Urinary bladder (tissue), 4 donors: ENCODE measurements around the gene NOPCHAP1. TPM values are rescaled to one million over a fixed set of nuclear protein-coding genes. Genes with fewer than 3 reads are reported as not detected.
"Not testable (repeated sequence)": the region's sequence is repeated elsewhere in the genome, so short reads cannot be mapped to it uniquely, and the experiment has no call there.

ENCODE experiments used
- DNase-seq: peaks from one replicate; pipeline ENCODE4 v3.0.0-alpha.2; 2015; ENCODE audit errors: extremely low spot score
- H3K27ac ChIP-seq: one replicate; pipeline ENCODE4 v1.5.1; 2013; ENCODE audit warnings: low read depth, mild to moderate bottlenecking, moderate library complexity
- H3K36me3 ChIP-seq: one replicate; pipeline ENCODE4 v1.6.1; 2013; ENCODE audit warnings: mild to moderate bottlenecking, moderate library complexity; ENCODE audit not compliant: insufficient read depth
- H3K4me1 ChIP-seq: one replicate; pipeline ENCODE4 v1.6.1; 2013; ENCODE audit warnings: mild to moderate bottlenecking, moderate library complexity; ENCODE audit not compliant: insufficient read depth
- H3K4me3 ChIP-seq: one replicate; pipeline ENCODE4 v1.5.1; 2013; ENCODE audit warnings: low read depth, low read length
- WGBS: extraction: QIAGEN DNeasy Blood & Tissue Kit; methylation state at CpG from one replicate; pipeline ENCODE4 v1.1.7; 2013; 5-methylcytosine and 5-hydroxymethylcytosine counted together
- polyA plus RNA-seq: library from polyadenylated mRNA; stranded (reverse); fragments of 200-250 nt; gene quantifications from one replicate; pipeline ENCODE4 v1.2.3, GENCODE V29; 2013
- total RNA-seq: library from RNA; depleted of rRNA; stranded (reverse); fragments of >200 nt; gene quantifications from one replicate; pipeline ENCODE4 v1.2.3, GENCODE V29; 2014
- donor health status: healthy with polysubstance abuse.
- donor health status: healthy.

The NOPCHAP1 gene
- total and polyA plus RNA-seq, 2 donors, result 6.1 to 7.2 TPM

DNA sequence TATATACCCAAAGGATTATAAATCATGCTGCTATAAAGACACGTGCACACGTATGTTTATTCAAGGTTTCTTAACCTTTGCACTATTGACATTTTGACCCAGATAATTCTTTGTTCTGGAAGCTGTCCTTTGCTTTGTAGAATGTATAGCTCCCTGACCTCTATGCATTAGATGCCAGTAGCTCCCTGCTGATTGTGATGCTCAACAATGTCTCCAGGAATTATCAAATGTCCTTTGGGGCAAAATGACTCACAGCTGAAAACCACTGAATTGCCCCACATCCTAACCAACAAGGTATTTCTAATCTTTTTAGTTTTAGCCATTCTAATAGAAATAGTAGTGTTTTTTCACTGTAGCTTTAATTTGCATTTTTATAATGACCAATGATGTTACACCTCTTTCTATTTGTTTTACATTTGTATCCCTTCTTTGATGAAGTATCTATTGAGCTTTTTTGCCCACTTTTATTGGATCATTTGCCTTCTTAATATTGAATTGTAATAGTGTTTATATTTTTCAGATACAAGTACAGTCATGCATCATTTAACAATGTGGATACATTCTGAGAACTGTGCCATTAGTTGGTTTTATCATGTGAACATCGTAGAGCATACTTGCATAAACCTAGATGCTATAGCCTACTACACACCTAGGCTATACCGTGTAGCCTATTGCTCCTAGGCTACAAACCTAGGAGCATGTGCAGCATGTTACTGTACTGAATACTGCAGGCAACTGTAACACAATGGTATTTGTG, 10.4 kb upstream of the NOPCHAP1 start:
- DNase-seq, result no peak
- Histone ChIP-seq H3K27ac (no peak overlapping the region), H3K4me3 (no peak overlapping the region), H3K4me1 (no peaks in the 10 kb centered on the region), H3K36me3 (no peaks in the 10 kb centered on the region)
- WGBS, result 51% methylated on average over 4 of the region's 4 CpGs

DNA sequence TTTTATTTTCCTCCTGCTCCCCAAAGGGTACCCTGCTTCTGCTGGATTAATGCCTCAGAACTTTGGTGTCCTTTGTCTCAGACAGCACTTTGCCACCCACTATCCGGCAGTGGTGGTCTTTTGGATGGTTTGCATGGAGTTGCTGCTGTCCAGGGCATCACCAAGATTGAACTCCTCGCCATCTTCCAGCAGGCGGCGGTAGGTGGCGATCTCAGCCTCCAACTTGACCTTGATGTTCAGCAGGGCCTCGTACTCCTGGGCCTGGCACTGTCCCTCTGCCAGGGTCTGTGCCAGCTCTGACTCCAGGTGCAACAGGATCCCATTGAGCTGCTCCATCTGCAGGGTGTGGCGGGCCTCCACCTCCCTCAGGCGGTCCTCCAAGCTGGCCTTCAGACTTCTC, 9.4 kb upstream of the NOPCHAP1 start:
- 66% methylated on average over 8 of the region's 8 CpGs for WGBS
- no peaks in the 10 kb centered on the region for H3K4me1 ChIP-seq
- DNase-seq, result no peak
- H3K27ac ChIP-seq, result no peak overlapping the region
- H3K36me3 ChIP-seq, result no peaks in the 10 kb centered on the region
- H3K4me3 ChIP-seq, result no peak overlapping the region

DNA sequence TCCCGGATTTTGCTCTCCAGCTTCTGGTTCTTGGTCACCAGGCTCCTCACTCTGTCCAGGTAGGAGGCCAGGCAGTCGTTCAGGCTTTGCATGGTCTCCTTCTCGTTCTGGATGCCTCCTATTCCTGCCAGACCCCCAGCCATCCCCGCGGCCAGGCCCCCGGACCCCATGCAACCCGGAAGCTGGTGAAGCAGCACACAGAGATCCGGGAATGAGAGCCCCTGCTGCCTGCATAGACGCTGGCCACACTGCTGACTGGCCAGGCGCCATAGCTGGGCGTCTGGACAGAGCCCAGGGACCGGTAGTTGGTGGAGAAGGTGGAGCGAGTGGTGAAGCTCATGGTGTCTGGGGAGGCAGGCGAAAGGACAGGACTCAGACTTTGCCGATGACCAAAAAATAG, 8.4 kb upstream of the NOPCHAP1 start:
- not testable (repeated sequence) for DNase-seq, H3K4me3 ChIP-seq, H3K27ac ChIP-seq, H3K4me1 ChIP-seq, H3K36me3 ChIP-seq
- WGBS, result 92% methylated on average over 15 of the region's 15 CpGs

DNA sequence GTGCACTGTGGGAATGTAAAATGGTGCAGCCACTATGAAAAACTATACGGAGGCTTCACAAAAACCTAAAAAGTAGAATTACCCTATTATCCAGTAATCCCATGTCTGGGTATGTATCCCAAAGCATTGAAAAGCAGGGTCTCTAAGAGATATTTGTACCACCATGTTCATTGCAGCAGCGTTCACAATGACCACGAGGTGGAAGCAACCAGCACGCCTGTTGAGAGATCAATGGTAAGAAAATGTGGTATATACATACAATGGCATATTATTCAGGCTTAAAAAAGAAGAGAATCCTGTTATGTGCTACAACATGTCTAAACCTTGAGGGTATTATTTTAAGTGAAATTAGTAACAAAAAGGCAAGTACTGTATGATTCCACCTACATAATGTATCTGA, 910 bp upstream of the NOPCHAP1 start:
- Histone ChIP-seq H3K27ac (no peak overlapping the region), H3K36me3 (no peaks in the 10 kb centered on the region), H3K4me3 (no peak overlapping the region), H3K4me1 (peaks cover 3% of the 10 kb centered on the region)
- 83% methylated on average over 4 of the region's 4 CpGs for WGBS
- DNase-seq, result no peak

DNA sequence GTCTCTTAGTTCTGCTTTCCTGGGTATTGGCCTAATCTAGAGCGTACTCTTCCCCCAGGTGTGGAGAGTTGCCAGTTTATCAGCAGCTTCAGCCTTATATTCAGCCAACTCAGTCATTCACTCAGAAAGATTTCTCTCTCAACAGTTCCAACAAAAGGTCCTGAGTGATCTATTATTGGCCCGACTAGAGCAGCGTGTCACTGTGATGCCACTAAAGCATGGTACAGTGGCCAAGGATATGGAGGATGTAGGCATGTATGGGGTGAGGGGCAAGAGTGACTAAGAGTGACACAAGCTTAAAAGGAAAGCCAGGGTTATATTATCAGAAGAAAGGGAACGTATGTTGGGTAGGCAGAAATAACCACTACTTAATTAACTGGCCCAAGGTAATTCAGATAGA, 4.8 kb downstream of the NOPCHAP1 start:
- Histone ChIP-seq H3K4me3 (no peak overlapping the region), H3K27ac (no peak overlapping the region), H3K36me3 (peaks cover 2% of the 10 kb centered on the region), H3K4me1 (peaks cover 3% of the 10 kb centered on the region)
- WGBS, result 97% methylated on average over 4 of the region's 4 CpGs
- DNase-seq, result no peak

DNA sequence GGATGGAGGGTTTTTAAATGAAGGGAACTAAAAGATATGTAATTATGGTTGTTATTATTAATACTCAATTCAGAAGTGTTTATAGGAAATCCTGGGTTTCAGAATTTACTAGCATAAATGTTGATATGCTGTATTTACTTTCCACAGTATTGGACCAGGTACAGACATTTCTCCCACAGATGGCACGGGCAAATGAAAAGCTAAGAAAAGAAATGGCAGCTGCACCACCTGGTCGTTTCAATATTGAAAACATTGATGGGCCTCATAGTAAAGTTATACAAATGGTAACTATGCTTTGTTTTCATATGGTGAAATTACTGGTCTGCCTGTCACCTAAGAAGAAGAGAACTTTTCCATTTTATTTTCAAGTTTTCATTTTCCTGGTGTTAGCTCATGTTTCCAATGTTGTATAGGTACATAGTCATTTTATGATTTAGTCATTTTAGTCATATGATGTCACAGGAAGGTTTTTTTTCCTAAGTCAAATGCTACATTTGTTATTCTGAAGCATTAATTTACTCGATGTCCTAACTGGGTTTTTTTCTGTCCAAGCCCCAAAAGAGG, 5.5 kb downstream of the NOPCHAP1 start:
- Histone ChIP-seq H3K36me3 (peaks cover 2% of the 10 kb centered on the region), H3K4me3 (no peak overlapping the region), H3K27ac (no peak overlapping the region), H3K4me1 (peaks cover 3% of the 10 kb centered on the region)
- DNase-seq, result no peak
- WGBS, result 82% methylated on average over 3 of the region's 3 CpGs

DNA sequence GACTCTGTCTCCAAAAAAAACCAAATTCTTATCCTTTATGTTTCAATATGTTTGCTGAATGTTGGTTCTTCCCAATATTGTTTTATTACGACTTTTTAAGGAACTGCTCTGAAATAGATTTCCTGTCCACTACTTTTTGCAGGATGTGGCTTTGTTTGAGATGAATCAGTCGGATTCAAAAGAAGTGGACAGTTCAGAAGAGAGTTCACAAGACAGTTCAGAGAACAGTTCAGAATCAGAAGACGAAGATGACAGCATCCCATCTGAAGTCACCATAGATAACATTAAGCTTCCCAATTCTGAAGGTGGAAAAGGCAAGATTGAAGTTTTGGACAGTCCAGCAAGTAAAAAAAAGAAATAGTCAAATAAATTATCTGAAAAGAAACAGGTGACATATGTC, 8.2 kb downstream of the NOPCHAP1 start:
- Histone ChIP-seq H3K4me1 (no peaks in the 10 kb centered on the region), H3K36me3 (peaks cover 5% of the 10 kb centered on the region), H3K27ac (no peak overlapping the region), H3K4me3 (no peak overlapping the region)
- no peak for DNase-seq
- 85% methylated on average over 3 of the region's 3 CpGs for WGBS

DNA sequence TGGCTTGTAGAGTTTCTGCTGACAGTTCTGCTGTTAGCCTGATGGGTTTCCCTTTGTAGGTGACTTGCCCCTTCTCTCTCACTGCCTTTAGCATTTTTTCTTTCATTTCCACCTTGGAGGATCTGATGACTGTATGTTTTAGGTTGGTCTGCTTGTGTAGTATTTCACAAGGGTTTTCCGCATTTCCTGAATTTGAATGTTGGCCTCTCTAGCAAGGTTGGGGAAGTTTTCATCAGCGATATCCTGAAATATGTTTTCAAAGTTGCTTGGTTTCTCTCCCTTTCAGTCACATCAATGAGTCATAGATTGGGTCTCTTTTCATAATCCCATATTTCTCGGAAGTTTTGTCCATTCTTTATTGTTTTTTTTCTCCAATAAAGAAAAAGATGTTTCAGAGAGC, 11.4 kb downstream of the NOPCHAP1 start:
- Histone ChIP-seq H3K36me3 (peaks cover 6% of the 10 kb centered on the region), H3K4me3 (no peak overlapping the region)
- WGBS, result 91% methylated on average over 3 of the region's 3 CpGs

DNA sequence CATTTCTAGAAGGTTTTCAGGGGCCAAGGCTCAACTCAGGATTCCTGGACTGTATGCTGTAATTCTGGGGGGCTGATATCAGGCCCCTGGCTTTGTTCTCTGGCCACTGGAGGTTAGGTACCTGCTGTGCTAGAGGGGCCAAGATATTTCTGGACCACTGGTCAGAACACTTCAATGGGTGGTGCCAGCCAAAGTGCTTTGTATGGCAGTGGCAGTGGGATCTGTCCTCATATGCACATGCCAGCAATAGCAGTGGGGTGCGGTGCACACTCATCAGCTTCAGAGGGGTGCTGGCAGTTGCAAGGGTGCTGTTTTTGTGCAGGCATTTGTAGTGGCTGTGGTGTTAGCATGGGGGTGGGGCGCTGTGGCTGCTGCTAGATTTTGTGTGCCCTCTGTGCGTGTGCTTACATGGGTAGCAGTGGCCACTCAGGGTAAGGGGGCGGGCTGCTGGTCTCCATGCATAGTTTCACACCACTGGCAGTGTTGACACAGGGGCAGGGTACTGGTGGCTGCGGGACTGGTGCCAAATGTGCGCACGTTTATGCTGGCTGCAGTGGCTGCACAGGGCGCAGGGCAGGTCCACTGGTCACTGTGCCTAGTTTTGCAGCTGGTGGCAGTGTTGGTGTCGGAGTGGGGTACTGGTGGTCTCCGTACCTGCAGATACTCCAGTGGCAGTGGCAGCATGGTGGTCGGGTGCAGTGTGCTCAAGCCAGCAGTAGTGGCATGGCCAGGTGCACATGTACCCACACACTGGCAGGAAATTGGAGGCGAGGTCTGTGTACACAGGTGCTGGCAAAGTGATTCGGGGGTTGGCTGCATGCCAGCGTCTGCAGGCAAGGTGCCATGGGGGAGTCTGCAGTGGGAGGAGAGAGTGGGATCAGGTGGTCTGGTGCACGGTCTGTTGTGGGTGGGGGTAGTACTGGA, 12.6 kb downstream of the NOPCHAP1 start:
- no peak overlapping the region for H3K4me3 ChIP-seq
- no peak for DNase-seq
- 81% methylated on average over 15 of the region's 15 CpGs for WGBS
- no peak overlapping the region for H3K27ac ChIP-seq
- H3K36me3 ChIP-seq, result peaks cover 6% of the 10 kb centered on the region
- no peaks in the 10 kb centered on the region for H3K4me1 ChIP-seq

More for the DNA sequence above, 11.4 kb downstream of the NOPCHAP1 start:
- no peak for DNase-seq
- no peak overlapping the region for H3K27ac ChIP-seq
- no peaks in the 10 kb centered on the region for H3K4me1 ChIP-seq

DNA sequence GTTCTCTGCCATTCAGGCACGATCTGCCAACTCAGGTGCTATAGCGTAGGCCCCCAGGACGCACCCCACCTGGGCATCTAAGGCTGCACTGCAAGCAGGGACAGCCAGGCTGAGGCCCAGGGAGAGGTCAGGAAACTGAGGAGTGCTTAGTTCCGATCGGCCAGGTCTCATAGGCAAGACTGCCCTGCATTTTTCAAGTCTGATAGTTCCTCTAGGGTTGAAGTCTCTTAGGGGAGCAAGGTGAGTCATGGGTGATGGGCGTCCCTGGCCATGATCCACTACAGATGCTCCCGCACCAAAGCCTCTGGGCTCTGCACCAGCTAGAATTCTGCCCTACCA, 13.2 kb downstream of the NOPCHAP1 start:
- H3K27ac ChIP-seq, result no peak overlapping the region
- no peak for DNase-seq
- no peaks in the 10 kb centered on the region for H3K4me1 ChIP-seq
- no peak overlapping the region for H3K4me3 ChIP-seq
- WGBS, result 76% methylated on average over 7 of the region's 7 CpGs
- H3K36me3 ChIP-seq, result peaks cover 6% of the 10 kb centered on the region

DNA sequence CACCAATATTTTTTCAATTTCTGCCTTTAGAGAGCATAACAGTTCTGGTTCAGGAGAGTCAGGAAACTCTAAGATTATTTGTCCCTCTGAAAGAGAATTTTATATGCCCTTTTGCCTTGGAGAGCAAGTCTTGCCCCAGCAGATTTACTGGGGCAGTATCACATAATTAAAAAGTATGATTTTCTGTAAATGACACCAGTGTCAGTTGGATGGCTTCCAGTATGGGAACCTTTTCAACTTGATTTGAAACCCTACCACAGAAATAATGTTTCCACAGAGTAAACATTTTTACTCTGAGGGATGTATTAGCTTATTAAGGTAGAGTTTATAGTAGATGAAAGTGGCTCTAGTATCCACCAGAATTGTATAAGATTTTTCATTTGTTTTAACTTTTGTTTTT, 15.4 kb downstream of the NOPCHAP1 start:
- Histone ChIP-seq H3K36me3 (peaks cover 4% of the 10 kb centered on the region), H3K4me1 (no peaks in the 10 kb centered on the region), H3K4me3 (no peak overlapping the region), H3K27ac (no peak overlapping the region)
- no peak for DNase-seq

DNA sequence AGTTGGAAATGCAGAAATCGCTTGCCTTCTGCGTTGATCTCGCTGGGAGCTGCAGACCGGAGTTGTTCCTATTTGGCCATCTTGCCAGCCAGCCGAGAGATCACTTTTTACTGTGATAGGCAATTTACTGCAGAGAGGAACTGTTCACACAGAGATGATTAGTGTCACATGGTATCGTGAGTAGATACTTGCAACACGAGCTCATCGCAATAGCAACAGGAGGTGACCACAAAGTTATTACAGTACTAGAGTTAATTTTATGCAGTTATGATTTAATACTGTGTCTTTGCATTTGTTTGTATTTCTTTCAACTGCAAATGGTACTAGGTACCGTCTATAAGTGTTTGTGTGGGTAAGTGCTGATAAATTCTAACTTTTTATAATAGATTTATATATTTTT, 27.8 kb downstream of the NOPCHAP1 start:
- Histone ChIP-seq H3K4me3 (no peak overlapping the region), H3K27ac (no peak overlapping the region), H3K4me1 (no peaks in the 10 kb centered on the region), H3K36me3 (no peaks in the 10 kb centered on the region)
- DNase-seq, result no peak
- 94% methylated on average over 9 of the region's 9 CpGs for WGBS

DNA sequence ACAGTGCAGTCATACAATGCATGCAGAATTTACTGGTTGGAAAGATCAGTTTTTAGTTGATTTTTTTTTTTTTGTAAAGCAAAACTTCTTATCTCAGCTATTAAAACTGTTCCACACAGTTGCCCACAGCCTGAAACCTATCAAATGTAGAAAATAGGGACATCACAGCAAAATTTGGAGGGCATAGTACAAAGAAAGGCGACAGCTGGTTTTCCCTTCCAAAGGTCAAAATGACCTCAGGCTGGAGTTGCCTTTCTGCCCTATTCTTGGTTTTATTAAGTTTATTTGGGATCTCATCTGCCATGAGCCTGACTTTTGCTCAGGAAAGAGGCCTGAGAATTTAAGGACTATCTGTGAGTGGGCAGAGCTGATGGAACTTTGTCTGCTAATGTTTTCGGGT, 28.5 kb downstream of the NOPCHAP1 start:
- 91% methylated on average over 2 of the region's 2 CpGs for WGBS

DNA sequence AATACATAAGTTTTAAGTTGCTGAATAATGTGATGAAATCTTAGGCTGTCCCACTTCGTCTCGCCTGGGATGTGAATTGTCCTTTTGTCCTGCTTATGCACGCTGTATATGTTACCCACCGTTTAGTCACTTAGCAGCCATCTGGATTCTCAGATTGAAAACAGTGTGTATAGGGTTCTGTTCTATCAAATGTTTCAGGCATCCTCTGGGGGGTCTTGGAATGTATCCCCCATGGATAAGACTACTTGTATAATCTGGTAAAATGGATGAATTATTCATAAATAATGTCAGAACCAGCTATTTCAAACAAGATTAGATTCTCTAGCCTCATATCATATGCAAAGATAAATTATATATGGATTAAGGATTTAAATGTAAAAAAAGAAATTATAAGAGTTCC, 29.4 kb downstream of the NOPCHAP1 start:
- no peak overlapping the region for H3K27ac ChIP-seq
- WGBS, result 93% methylated on average over 4 of the region's 4 CpGs

More for the DNA sequence above, 28.5 kb downstream of the NOPCHAP1 start:
- DNase-seq, result no peak
- H3K4me3 ChIP-seq, result no peak overlapping the region
- H3K36me3 ChIP-seq, result no peaks in the 10 kb centered on the region
- H3K4me1 ChIP-seq, result no peaks in the 10 kb centered on the region
- no peak overlapping the region for H3K27ac ChIP-seq

More for the DNA sequence above, 29.4 kb downstream of the NOPCHAP1 start:
- no peaks in the 10 kb centered on the region for H3K4me1 ChIP-seq
- no peak overlapping the region for H3K4me3 ChIP-seq
- no peaks in the 10 kb centered on the region for H3K36me3 ChIP-seq
- no peak for DNase-seq
